Putamen (tissue), 1 donor: ENCODE data around the gene PHTF2.

ENCODE experiments used
- DNase-seq: peaks from one replicate; pipeline ENCODE4 v3.0.0-alpha.2; 2016; ENCODE audit warnings: low spot score

Gene PHTF2

GRCh38 chr7:77933394-77933793 is 134.8 kb downstream of the PHTF2 start:
- no peak for DNase-seq

GRCh38 chr7:77935652-77936348 is 137.2 kb downstream of the PHTF2 start:
- DNase-seq, result no peak

GRCh38 chr7:77940647-77941046 is 142.1 kb downstream of the PHTF2 start:
- peak; percentile 23 for DNase-seq

GRCh38 chr7:77942431-77942830 is 143.9 kb downstream of the PHTF2 start:
- DNase-seq, result no peak

- DNase-seq, result no peak
Measured at GRCh38 chr7:77944183-77945182, 145.9 kb downstream of the PHTF2 start.

GRCh38 chr7:77950548-77950947 is 152.0 kb downstream of the PHTF2 start:
- no peak for DNase-seq

- DNase-seq, result no peak
Measured at GRCh38 chr7:77954773-77955555, 156.4 kb downstream of the PHTF2 start.

- DNase-seq, result no peak
Measured at GRCh38 chr7:77958436-77958835, 159.9 kb downstream of the PHTF2 start.

GRCh38 chr7:77959080-77959479 is 160.5 kb downstream of the PHTF2 start:
- DNase-seq, result no peak

GRCh38 chr7:77960336-77960735 is 161.8 kb downstream of the PHTF2 start:
- no peak for DNase-seq

- DNase-seq, result no peak
Measured at GRCh38 chr7:77967429-77967828, 168.9 kb downstream of the PHTF2 start.

- no peak for DNase-seq
Measured at GRCh38 chr7:77971726-77972125, 173.2 kb downstream of the PHTF2 start.

- no peak for DNase-seq
Measured at GRCh38 chr7:77975672-77976480, 177.3 kb downstream of the PHTF2 start.

- DNase-seq, result no peak
Measured at GRCh38 chr7:77979219-77979618, 180.6 kb downstream of the PHTF2 start.

- no peak for DNase-seq
Measured at GRCh38 chr7:77980087-77980713, 181.6 kb downstream of the PHTF2 start.

GRCh38 chr7:77982926-77983550 is 184.5 kb downstream of the PHTF2 start:
- DNase-seq, result no peak

- DNase-seq, result no peak
Measured at GRCh38 chr7:77983973-77984372, 185.4 kb downstream of the PHTF2 start.

- no peak for DNase-seq
Measured at GRCh38 chr7:77985232-77985973, 186.8 kb downstream of the PHTF2 start.

- no peak for DNase-seq
Measured at GRCh38 chr7:77985974-77986339, 187.4 kb downstream of the PHTF2 start.
